Activated gamma-delta T cell (primary cell): ENCODE measurements around the gene KLF6.

Experiments
- DNase-seq: peaks from one replicate; lab custom pipeline; 2025; lab: John Stamatoyannopoulos, UW

The KLF6 gene

DNA sequence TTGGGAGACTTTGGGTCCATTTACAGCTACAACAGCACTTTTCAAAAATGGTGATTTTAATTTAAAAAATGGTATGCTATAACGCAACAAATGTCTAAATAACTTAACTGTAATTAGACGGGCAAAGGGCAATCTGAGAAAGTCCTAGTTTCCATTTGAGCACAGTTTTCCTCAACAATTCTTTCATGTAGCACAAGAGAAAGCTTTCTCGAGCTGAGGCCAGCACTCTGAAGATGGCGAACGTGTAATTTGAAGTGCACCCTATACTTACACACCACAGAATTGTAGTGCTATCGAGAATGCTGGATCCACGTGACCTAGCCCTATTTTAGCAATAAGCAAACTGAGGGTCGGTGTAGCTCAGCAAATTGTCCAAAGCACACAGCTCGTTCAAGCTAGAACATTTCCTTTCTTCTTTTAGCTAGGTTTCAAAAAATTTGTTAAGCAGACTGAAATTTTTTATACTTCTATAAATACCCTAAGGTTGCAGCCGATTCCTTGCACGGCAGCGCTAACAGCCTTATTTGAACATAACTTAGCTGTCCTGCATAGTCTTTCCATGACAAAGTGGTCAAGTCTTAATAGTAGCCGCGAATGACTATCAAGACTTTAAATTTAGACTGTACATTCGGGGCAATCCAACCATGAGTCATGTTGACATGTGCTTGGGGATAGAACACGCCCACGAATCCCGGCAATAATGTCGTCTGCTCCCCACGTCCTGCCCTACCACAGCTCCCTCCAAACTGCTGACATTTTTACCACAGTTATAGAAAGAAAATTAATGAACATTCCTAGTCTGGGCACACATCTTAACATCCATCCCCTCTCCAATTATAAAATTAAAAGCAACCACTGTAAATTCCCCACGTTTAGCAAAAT is 10.0 kb downstream of the KLF6 start:
- DNase-seq: no peak

GRCh38 chr10:3774018-3774813 is 10.8 kb downstream of the KLF6 start:
- DNase-seq: no peak

DNA sequence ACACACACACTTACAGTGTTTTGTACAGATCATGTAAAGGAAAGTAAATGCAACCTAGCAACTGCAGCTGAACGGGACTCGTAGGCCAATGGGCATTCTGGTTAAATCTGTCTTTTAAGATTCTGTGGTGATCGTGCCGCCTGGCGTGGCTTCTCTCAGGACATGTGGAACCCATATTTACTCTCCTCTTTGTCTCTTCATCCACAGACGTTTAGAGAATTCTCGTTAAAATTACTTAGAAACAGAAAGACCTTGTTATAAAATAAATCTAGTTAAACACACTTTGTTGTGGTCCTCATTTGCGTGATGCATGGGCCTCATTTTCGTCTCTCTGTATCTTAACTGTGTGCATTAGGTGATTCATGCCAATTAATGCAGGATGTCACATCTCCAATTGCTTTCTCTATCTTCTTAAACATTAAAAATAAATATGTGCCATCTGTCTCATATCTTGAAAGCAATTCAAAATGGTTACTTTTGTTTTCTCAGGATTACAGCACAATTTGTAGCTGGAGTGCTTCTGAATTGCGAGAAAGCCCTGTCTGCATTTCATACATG is 11.5 kb downstream of the KLF6 start:
- no peak for DNase-seq

GRCh38 chr10:3772361-3773171 is 12.4 kb downstream of the KLF6 start:
- DNase-seq: no peak

DNA sequence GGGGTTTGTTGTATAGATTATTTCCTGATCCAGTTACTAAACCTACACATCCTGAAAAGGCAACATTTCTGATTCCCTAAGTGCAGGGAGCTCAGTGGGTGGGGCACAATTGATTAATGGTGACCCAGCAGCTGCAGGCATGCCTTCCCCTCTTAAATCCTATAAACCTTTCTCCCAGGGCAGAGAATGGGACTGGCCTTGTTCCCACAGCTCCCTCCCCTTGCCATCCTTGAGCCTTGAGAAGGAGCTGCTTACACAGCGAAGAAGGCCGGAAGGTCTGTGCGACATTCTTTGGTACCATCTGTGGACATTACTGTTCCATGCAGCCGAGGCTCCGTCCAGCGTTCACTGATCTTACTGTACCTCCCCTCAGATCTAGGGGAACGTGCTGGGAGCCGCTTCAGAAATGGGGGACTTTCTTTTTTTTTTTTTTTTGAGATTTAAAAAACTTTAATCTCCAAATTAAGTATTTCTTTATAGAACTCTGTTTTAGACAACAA is 14.3 kb downstream of the KLF6 start:
- no peak for DNase-seq

DNA sequence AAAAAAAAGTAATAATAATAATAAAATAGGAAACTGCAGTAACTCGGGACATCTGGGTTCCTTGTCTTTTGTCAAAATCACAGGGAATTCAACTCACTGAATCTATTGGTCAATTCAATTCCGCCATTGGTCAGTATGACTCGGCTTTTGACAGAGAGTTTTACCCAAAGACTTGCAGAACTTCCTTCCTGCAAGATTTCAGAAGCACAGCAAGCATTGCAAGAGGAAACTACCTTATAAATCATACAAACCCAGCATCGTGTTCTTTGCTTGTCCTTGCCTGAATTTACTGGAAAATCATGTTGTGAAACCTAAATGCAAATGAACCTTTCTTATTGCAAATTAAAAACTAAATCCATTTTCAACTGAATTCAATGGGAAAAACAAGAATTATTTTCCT is 15.5 kb downstream of the KLF6 start:
- no peak for DNase-seq

GRCh38 chr10:3766046-3766756 is 18.8 kb downstream of the KLF6 start:
- no peak for DNase-seq

DNA sequence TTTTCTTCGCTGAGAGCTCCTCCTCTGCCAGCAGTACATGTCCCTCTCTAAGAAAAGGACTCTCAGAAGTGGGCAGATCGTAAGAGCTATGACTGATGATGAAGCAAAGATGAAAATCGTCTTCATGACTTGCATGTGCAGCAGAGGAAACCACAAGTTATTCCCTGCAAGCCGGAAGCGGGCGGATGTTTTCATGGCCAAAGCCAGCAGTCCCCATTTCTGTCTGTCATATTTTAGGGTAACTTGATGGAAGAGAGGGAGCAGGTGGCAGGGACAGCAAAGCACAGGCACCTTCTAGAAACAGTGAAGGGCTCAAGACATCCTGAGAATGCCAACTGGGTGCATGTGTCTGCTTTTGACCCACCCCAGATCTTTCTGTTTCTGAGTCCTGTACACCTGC is 19.9 kb downstream of the KLF6 start:
- no peak for DNase-seq

DNA sequence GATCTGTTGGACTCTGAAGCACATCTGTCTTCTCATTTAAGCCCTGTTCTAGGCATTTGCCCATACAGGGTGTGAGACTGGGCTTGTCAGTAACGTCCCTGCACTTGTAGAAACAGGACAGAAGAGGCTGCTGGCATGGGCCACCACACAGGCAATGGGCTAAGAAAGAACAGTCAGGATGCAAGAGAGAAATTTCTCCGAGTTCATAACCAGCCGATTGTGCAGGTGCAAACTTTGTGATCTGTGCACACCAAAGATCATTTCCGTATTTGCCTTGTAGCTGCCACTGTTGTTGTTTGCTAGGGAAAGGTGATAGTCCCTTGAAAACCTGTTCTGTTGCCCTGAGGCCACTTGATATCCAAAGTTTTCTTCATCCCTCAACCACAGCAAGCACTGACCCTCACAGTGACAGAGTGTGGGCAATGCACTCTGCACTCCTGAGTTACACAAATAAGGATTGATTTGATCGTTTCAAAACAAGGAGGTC is 20.3 kb downstream of the KLF6 start:
- no peak for DNase-seq

DNA sequence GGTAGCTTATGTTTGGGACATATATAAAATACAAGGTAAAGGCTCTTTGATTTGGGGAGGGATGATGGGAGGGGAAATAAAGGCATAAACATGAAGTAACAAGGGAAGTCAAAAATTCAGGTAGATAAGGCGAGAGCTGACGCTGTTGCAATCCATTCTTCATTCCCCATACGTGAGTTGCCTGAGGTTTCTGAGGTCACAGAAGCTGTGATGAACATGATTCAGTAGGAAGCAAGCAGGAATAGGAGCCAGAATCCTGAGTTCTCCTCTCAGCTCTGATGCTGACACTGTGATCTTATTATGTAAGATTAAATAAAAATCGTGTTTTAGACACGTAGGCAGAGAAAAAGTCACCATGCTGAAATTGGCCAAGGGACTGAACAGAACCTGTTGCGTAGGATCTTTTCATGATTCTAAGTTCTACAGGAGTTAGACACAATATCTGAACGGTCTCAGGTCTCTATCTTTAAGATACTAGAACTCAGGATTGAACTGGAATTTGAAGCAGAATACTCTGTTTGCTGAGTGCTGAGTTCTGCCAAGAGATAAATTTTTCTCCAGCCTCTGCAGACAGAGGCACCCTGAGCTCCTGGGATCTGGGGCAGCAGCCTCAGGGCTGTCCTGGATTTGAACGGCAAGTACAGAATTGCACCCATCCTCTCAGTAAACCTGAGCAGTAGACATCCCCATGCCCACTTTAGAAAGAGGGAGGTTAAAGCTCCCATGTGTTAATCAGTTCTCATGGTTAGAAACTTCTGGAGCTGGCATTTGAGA is 21.0 kb downstream of the KLF6 start:
- DNase-seq: no peak

- DNase-seq: no peak
Observed at GRCh38 chr10:3763035-3763456, 22.0 kb downstream of the KLF6 start.

DNA sequence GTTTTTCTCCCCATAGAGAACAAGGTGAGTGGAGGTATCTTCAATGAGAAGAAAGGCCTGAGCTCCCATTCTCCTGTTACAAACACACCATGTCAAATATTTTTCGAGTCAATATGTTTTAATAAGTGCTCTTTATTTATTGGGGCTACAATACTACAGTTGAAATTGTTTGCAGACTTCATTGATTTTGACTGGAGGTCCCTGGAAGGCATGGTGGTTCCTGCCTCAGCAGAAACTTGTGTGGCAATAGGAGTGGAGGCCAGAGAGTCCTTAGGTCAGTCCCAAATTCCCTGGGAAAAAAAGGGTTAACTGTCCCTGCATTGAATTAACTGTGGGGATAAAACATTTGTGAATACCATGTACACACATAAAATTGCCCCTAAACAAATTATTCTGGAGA is 22.7 kb downstream of the KLF6 start:
- DNase-seq: no peak

DNA sequence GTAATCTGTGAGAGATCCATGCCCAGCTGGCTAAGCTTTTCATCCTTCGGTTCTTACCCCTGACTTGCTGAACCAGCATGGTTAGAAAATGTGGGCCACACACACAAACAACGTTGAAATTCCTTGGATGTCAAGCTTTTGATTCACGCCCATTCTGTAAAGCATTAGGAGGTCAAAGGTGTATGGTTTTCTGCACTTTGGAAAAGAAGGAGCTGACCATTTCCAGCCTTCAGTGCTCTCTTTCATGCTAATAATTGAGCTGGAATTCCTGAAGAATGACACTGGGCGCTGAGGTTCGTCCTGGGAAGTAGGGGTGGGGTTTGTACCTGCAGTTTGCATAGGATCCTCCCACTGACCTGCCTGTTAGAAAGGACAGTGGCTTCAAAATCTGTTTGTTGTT is 23.1 kb downstream of the KLF6 start:
- no peak for DNase-seq

- no peak for DNase-seq
Observed at GRCh38 chr10:3761021-3761686, 23.9 kb downstream of the KLF6 start.

DNA sequence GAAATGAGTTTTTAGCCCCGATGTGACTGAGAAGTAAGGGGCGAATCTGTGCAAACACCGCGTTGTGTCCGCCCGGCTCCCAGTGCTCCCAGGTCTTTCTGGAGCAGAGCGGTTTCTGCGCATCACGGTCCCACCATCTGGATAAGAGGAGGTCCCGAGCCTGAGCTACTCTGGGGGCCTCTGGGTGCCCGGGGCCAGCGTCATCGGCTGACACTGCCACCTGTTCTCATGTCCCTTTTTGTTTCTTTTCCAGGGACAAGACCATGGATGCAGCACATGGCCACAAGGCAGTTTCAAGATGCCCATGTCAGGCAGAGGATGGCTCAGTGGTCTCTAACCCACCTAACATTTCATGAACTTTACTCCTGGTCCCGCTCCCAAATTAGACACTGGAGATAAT is 24.9 kb downstream of the KLF6 start:
- DNase-seq: no peak

DNA sequence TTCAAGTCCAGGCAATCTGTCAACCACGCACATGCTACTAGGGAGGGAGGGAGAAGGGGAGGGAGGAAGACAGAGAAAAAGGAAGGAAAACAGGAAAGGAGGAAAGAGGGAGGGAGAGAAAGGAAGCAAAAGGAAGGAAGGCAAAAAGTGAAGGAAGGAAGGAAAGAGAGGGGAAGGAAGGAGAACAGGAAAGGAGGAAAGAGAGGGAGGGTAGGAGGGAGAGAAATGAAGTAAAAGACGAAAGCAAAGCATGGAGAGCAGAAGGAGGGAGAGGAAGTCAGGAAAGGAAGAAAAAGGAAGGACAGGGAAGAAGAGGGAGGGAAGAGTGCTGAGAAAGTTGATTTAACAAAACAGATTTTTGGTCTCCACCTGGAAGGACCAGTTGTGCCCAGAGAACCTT is 25.6 kb downstream of the KLF6 start:
- DNase-seq: no peak

DNA sequence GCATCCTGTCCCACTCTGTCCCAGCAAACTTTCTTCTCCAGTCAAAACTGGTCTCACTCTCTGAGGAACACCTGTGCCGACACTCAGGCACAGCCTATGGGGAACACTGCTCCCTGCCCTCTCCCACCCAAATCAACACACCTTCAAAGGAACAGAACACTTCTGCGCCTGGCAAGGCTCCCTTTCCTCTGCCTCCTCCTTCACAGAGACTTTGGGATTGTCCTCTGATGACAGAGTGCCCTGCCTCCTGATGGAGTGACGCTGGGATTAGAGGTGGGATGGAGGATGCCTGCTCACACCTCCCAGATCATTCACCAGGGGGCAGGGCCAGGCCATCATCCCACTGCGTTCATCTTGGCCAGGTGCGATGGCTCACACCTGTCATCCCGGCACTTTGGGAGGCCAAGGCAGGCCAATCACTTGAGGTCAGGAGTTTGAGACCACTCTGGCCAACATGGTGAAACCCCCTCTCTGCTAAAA is 26.5 kb downstream of the KLF6 start:
- no peak for DNase-seq

GRCh38 chr10:3757638-3758490 is 27.1 kb downstream of the KLF6 start:
- peak; percentile 34 for DNase-seq

- DNase-seq: no peak
Observed at GRCh38 chr10:3757250-3757637, 27.8 kb downstream of the KLF6 start.
